SK-N-DZ (cell line): ENCODE results near the gene TP73.
"Not testable (repeated sequence)": the region's sequence is repeated elsewhere in the genome, so short reads cannot be mapped to it uniquely, and the experiment has no call there.

Experiments
- DNase-seq: peaks from one replicate; pipeline ENCODE4 v3.0.0-alpha.2; 2015; ENCODE audit warnings: low spot score

TP73 gene

DNA sequence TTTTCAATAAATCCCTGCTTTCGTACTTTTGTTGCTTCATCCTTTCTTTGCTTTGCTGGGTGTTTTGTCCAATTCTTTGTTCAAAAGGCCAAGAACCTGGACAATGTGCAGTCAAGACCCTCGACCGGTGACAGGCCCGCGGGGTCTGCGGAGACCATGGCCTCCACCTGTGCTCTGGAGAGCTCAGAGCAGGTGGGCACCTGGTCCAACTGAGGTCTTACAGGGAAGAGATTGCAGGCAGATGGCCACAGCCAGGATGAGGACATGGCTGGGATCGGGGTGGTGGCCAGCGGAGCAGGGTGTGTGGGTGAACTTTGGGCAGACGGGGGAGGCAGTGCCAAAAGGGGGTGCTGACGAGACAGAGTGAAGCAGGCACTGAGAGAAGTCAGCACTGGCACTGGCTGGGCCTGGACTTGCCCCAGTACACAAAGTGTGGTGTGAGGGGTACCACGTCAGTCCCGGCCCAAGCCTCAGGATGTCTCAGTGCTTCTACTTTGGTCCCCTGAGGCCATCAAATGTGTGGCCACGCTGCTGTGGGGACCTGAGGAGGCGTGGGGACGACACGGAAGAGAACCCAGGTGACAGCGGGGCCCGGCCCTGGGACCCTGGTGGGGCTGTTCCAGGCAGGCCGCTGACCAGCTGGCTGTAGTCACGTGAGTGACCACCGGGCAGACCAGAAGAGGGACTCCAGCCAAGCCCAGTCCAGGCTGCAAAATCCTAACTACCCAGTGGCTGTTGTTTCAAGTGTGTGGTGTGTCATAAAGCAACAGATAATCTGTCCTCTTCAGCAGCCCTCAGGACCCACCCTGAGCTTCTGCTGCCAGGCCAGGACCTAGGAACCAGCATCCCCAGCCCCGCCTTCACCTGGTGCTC, 89.5 kb downstream of the TP73 start:
- DNase-seq: no peak

DNA sequence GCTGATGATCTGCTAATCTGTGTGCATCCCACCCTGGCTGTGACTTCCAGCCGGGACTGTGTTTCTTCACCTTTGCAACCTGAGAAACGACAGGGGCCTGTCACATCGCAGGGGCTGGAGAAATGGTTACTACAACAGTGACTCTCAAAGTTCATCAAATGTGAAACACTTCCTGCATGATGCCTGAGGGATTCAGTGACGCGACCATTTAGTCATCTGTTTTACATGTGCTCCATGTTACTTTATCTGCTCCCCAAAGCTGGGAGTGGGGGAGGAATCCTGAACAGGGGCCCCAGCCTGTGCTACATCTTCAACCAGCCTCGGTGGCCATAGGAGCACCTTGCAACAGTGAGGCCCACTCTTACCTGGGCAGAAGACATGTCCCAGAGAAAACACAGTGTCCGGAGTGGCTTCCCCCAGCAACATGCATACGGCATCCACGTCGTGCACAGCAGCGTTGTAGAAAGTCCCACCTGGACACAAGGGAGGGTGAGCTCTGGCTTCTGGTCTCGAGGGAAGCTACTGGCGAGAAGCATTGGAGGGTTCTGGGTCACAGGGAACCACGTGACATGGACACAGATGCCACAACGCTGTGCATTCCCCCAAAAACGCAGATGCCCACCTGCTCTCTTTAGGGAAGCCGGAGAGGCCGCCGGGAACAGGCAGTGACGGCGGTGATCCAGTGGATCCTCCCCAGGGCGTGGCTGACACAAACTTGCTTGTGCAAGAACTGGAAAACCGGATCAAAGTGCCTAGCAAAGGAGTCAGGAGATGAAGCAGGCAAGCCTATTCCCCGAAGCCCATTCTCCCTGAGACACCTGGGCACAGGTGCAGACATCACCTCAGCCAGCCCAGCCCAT, 90.4 kb downstream of the TP73 start:
- no peak for DNase-seq

DNA sequence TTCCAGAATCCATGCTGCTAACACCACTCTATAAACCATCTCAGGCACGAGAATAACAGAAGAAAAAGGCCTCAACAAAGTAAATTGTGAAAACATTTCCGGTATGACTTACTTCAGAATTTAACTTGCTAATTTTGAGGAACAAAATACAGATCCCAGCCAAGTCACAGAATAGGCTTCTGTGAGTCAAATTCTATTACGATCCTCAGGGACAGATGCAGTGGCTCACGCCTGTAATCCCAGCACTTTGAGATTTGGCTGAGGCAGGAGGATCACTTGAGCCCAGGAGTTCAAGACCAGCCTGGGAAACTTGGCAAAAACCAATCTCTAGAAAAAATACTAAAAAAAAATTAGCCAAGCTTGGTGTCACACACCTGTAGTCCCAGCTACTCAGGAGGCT, 91.1 kb downstream of the TP73 start:
- no peak for DNase-seq

DNA sequence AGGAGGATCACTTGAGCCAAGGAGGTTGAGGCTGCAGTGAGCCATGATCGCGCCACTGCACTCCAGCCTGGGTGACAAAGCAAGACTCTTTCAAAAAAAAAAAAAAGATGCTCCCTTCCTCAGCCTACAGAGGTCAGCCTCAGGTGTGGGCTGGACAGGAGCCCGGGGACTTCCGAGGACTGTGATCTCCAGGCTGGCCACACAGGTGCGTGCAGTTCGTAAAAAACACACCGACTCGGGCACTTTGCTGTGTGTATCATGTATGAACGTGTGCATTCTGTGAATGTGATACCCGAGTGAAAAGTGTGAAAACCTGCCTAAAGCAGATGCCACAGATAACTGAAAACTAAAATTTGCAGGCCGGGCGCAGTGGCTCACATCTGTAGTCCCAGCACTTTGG, 91.5 kb downstream of the TP73 start:
- DNase-seq: no peak

GRCh38 chr1:3744646-3745045, 92.3 kb downstream of the TP73 start:
- DNase-seq: no peak

GRCh38 chr1:3745071-3745470, 92.8 kb downstream of the TP73 start:
- no peak for DNase-seq

- DNase-seq: no peak
These were observed 93.5 kb downstream of the TP73 start for GRCh38 chr1:3745590-3746381.

GRCh38 chr1:3746389-3746829, 94.1 kb downstream of the TP73 start:
- DNase-seq: no peak

DNA sequence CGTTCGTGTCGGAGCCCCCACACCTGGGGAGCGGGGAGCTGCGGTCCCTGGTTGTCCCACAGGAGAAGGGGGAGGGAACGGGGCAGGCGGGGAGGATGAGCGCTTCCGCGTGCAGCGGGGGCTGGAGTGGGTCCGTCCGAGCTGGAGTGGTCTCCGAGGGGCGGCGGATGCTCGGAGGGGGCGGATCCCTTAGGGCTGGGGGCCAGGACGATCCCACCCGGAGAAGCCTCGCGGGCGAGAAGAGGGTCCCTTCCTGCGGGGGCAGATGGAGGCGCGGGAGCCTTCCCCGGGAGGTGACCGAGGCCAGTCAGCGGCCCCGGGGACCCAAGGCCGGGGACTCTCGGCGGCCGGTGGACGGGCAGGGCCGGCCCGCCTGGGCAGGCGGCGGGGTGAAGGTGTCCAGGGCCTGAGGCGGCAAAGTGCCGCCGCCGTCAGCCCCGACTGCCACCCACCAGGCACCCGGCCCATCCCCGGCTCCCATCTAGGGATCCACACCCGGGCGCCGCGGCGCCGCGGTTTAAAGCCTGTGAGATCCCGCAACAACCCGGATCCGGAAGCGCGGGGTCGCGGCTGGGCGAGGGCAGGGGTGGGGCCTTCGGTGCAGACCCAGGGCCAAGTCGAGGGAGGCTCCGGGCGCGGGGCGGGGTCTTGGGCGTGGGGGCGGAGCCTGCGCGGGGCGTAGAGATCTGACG, 94.7 kb downstream of the TP73 start:
- peak; percentile 73 for DNase-seq

- DNase-seq: no peak
These were observed 95.2 kb downstream of the TP73 start for GRCh38 chr1:3747522-3747848.

- DNase-seq: no peak
These were observed 95.6 kb downstream of the TP73 start for GRCh38 chr1:3747903-3748302.

- not testable (repeated sequence) for DNase-seq
These were observed 96.1 kb downstream of the TP73 start for GRCh38 chr1:3748316-3748900.

GRCh38 chr1:3749512-3749911, 97.2 kb downstream of the TP73 start:
- DNase-seq: no peak

DNA sequence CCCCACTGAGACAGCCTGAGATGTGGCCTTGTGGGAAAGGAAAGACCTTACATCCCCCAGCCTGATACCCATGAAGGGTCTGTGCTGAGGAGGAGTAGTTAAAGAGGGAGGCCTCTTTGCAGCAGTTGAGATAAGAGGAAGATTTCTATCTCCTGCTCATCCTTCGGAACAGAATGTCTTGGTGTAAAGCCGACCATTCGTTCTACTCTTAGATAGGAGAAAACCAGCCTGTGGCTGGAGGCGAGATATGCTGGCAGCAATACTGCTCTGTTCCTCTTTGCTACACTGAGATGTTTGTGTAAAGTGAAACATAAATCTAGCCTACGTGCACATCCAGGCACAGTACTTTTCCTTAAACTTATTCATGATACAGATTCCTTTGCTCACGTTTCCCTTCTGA, 98.4 kb downstream of the TP73 start:
- peak; percentile 32 for DNase-seq

DNA sequence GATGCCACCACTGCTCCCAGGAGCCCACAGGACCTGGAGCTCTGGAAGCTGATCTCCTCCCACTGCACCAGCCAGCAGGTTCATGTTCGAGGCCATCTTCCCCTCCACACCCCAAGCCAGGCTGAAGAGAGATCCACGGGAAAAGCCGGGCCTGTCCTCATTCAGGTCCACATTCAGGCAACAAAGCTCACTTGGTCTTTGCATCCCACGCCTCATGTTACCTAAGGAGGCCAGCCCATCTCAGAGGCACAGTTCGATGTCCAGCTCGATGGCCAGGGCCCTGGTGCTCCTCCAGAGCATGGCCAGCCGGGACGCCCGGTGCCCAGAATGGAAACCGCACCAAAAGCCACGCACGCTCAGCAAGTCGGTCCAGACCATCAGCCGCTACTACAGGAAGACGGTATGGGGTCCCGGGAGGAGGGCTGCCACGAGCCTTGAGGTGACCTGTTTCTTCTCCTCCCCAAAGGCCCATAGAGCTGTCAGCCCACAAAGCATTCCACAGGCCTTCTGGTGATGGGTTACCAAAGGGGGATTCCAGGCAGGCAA, 100.2 kb downstream of the TP73 start, which contains the start of gene CCDC27:
CCDC27 (plus strand) TSS at position 51 of the 546 bp plus-strand sequence; CDS start at position 83, 32 bp downstream.
- no peak for DNase-seq

- DNase-seq: no peak
These were observed 101.5 kb downstream of the TP73 start for GRCh38 chr1:3753656-3754454.

DNA sequence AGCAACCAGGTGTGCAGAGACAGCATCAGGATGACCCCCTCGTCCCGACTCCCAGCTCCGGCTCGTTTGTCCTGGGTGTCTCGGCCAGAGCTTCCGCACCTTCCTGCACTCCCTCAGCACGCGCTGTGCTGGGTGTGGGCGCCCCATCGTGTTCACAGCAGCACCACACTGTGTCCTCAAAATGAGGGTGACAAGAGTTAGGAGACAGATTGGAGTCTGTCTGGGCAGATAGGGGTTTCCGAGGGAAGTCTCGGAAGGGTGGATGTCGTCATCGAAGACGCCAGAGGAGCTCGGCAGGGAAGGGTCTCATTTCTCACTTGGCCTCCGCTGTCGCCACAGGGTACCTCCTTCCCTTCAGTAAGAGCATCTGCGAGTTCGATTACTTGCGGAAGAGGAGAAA, 104.1 kb downstream of the TP73 start:
- DNase-seq: no peak

- no peak for DNase-seq
These were observed 106.8 kb downstream of the TP73 start for GRCh38 chr1:3759164-3759563.

DNA sequence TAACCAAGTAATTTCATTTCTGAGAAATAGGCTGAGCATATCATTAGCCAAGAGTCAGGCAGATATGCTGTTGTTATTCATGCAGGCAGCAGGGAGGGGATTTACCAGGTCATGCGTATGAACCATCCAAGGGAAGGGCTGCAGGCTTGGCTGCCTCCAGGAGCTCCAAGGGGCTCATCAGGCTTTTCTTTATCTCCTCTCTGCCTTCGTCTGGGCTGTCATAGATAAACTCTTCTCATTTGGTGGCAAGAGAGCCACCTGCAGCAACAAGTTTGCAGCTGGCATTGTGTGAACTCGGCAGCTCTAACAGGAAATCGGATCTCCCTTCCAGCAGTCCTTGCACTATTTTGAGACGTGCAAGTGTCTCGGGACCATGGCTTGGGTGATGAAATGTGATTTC, 107.5 kb downstream of the TP73 start:
- no peak for DNase-seq
